ENCODE measurements around the gene GPR45.

DNA sequence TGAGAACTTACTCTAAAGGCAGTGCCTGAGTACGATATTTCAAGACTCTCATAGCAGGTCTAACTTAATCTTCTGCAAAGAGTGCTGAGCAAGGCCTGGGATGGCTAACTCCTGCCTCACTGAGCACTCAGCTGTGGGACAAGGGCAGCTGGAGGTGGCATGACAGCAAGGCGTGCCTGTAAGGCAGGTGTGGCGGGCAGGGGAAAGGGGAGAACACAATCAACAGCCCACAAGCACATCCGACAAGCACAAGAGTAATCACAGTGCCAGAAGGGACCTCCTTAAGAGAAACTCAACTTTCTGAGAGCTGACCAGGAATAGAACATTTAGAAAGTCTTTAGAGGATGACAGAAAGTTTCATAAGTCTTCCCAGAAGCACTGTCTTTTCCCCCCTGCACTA lies 42.0 kb downstream of the GPR45 start:
- no peak for TF ChIP-seq GTF2I (CRISPR knock-in tag; conservative IDR thresholded peaks at IDR 0.05)
- TF ChIP-seq CTCF (IDR thresholded peaks at IDR 0.05), result no peak
- TF ChIP-seq CREB1 (CRISPR knock-in tag; IDR thresholded peaks at IDR 0.05), result no peak
